ENCODE data around the gene HECTD2. TPM values are rescaled to one million over a fixed set of nuclear protein-coding genes. Genes with fewer than 3 reads are reported as not detected.
"Not testable (repeated sequence)": the region's sequence is repeated elsewhere in the genome, so short reads cannot be mapped to it uniquely, and the experiment has no call there.

The HECTD2 gene
- polyA plus RNA-seq, 1 donor from 2014 or later = 87.6 TPM

GRCh38 chr10:91434041-91434440 lies 23.9 kb downstream of the HECTD2 start:
- Histone ChIP-seq H3K27ac (ENCODE audit: low read length) (no peak overlapping the region), H3K79me2 (replicated peaks; ENCODE audit: insufficient read depth, low read length) (no peaks in the 10 kb centered on the region), H3K9ac (ENCODE audit: low read length) (no peak overlapping the region), H3K27me3 (ENCODE audit: insufficient read depth, low read depth, low read length) (no peaks in the 10 kb centered on the region), H3K36me3 (ENCODE audit: insufficient read depth, low read length) (no peaks in the 10 kb centered on the region), H2AFZ (ENCODE audit: low read depth, low read length) (no peak overlapping the region), H4K20me1 (ENCODE audit: insufficient read depth) (no peaks in the 10 kb centered on the region), H3K4me2 (ENCODE audit: low read length) (no peak overlapping the region), H3K9me2 (ENCODE audit: insufficient read depth, low read length) (no peaks in the 10 kb centered on the region), H3K4me3 (ENCODE audit: low read length) (no peak overlapping the region), H3K9me3 (ENCODE audit: low read length) (no peaks in the 10 kb centered on the region), H3F3A (ENCODE audit: insufficient read depth, low read length, poor library complexity, severe bottlenecking) (no peaks in the 10 kb centered on the region)
- TF ChIP-seq REST (IDR thresholded peaks at IDR 0.05; ENCODE audit: borderline replicate concordance) (no peak), POLR2AphosphoS5 (IDR thresholded peaks at IDR 0.05) (no peak), MXI1 (conservative IDR thresholded peaks at IDR 0.05; ENCODE audit: poor library complexity, severe bottlenecking) (no peak), EP300 (conservative IDR thresholded peaks at IDR 0.05; ENCODE audit: poor library complexity, severe bottlenecking) (no peak), TAF1 (IDR thresholded peaks at IDR 0.05; ENCODE audit: low read depth) (no peak), EZH2 (IDR thresholded peaks at IDR 0.05; ENCODE audit: borderline replicate concordance, insufficient read depth, low read length, poor library complexity, severe bottlenecking) (no peak), RAD21 (conservative IDR thresholded peaks at IDR 0.05) (no peak), SMC3 (conservative IDR thresholded peaks at IDR 0.05; ENCODE audit: poor library complexity) (no peak)
- TF ChIP-seq, protein P1, sequence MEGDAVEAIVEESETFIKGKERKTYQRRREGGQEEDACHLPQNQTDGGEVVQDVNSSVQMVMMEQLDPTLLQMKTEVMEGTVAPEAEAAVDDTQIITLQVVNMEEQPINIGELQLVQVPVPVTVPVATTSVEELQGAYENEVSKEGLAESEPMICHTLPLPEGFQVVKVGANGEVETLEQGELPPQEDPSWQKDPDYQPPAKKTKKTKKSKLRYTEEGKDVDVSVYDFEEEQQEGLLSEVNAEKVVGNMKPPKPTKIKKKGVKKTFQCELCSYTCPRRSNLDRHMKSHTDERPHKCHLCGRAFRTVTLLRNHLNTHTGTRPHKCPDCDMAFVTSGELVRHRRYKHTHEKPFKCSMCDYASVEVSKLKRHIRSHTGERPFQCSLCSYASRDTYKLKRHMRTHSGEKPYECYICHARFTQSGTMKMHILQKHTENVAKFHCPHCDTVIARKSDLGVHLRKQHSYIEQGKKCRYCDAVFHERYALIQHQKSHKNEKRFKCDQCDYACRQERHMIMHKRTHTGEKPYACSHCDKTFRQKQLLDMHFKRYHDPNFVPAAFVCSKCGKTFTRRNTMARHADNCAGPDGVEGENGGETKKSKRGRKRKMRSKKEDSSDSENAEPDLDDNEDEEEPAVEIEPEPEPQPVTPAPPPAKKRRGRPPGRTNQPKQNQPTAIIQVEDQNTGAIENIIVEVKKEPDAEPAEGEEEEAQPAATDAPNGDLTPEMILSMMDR (IDR thresholded peaks at IDR 0.05; ENCODE audit: poor library complexity, severe bottlenecking) = no peak

DNA sequence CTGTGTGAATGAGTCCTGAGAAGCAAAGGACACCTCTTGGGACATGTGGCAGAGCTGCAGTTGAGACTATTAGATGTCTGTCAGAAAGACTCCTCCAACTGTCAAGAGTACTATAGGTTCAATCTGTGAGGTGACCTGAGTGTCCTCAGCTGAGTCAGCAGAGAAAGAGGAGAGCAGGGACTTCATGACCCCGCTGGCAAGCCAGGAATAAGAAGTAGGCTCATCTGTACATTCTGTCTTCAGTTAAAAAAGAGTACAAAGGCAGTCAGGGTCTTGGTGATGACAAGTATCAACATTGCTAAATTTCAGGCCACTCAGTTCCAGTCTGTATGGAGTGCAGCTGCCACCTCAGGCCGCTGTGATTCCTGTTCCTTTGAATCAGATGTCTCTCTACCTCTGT lies 25.1 kb downstream of the HECTD2 start:
- Histone ChIP-seq H3K27me3 (ENCODE audit: insufficient read depth, low read depth, low read length) (no peaks in the 10 kb centered on the region), H2AFZ (ENCODE audit: low read depth, low read length) (no peak overlapping the region), H3K36me3 (ENCODE audit: insufficient read depth, low read length) (no peaks in the 10 kb centered on the region), H3K9me3 (ENCODE audit: low read length) (no peaks in the 10 kb centered on the region), H3K9ac (ENCODE audit: low read length) (no peak overlapping the region), H3K4me2 (ENCODE audit: low read length) (no peak overlapping the region), H3K27ac (ENCODE audit: low read length) (no peak overlapping the region), H3K9me2 (ENCODE audit: insufficient read depth, low read length) (no peaks in the 10 kb centered on the region), H3K4me3 (ENCODE audit: low read length) (no peak overlapping the region), H4K20me1 (ENCODE audit: insufficient read depth) (no peaks in the 10 kb centered on the region), H3F3A (ENCODE audit: insufficient read depth, low read length, poor library complexity, severe bottlenecking) (no peaks in the 10 kb centered on the region), H3K79me2 (replicated peaks; ENCODE audit: insufficient read depth, low read length) (no peaks in the 10 kb centered on the region)
- TF ChIP-seq SMC3 (conservative IDR thresholded peaks at IDR 0.05; ENCODE audit: poor library complexity) (no peak), RAD21 (conservative IDR thresholded peaks at IDR 0.05) (no peak), POLR2AphosphoS5 (IDR thresholded peaks at IDR 0.05) (no peak), EP300 (conservative IDR thresholded peaks at IDR 0.05; ENCODE audit: poor library complexity, severe bottlenecking) (no peak), TAF1 (IDR thresholded peaks at IDR 0.05; ENCODE audit: low read depth) (no peak), REST (IDR thresholded peaks at IDR 0.05; ENCODE audit: borderline replicate concordance) (no peak), MXI1 (conservative IDR thresholded peaks at IDR 0.05; ENCODE audit: poor library complexity, severe bottlenecking) (no peak), EZH2 (IDR thresholded peaks at IDR 0.05; ENCODE audit: borderline replicate concordance, insufficient read depth, low read length, poor library complexity, severe bottlenecking) (no peak)
- TF ChIP-seq, protein P1 (IDR thresholded peaks at IDR 0.05; ENCODE audit: poor library complexity, severe bottlenecking) = no peak

GRCh38 chr10:91438228-91438627 lies 28.1 kb downstream of the HECTD2 start:
- not testable (repeated sequence) for H3K9me2 ChIP-seq (ENCODE audit: insufficient read depth, low read length); H3K4me3 ChIP-seq (ENCODE audit: low read length); H3K9me3 ChIP-seq (ENCODE audit: low read length); H3K36me3 ChIP-seq (ENCODE audit: insufficient read depth, low read length); H3K27me3 ChIP-seq (ENCODE audit: insufficient read depth, low read depth, low read length); H2AFZ ChIP-seq (ENCODE audit: low read depth, low read length); H3K27ac ChIP-seq (ENCODE audit: low read length); H3K9ac ChIP-seq (ENCODE audit: low read length); H3K4me2 ChIP-seq (ENCODE audit: low read length); H3F3A ChIP-seq (ENCODE audit: insufficient read depth, low read length, poor library complexity, severe bottlenecking); H4K20me1 ChIP-seq (ENCODE audit: insufficient read depth); H3K79me2 ChIP-seq (replicated peaks; ENCODE audit: insufficient read depth, low read length)
